ENCODE measurements around the gene ZCCHC2. TPM values are rescaled to one million over a fixed set of nuclear protein-coding genes. Genes with fewer than 3 reads are reported as not detected.

The ZCCHC2 gene
- total and polyA plus RNA-seq, 2 of the 13 experiments (the other 11 are each of a cell fraction or from before 2014, with no cell fraction given): 62.5 to 76.1 TPM

- TF ChIP-seq NKX3-1 (CRISPR knock-in tag; IDR thresholded peaks at IDR 0.05): no peak
- no peak for TF ChIP-seq ZFP90 (CRISPR knock-in tag; IDR thresholded peaks at IDR 0.05; ENCODE audit: borderline replicate concordance)
- TF ChIP-seq ZNF251 (CRISPR knock-in tag; IDR thresholded peaks at IDR 0.05): no peak
These were observed 9.8 kb upstream of the ZCCHC2 start (continued) for GRCh38 chr18:62512996-62513395.

GRCh38 chr18:62514570-62514969 is 8.3 kb upstream of the ZCCHC2 start:
- no peak for DNase-seq (ENCODE audit: low spot score)
- intact Hi-C loops (cut with micrococcal nuclease; ENCODE audit: unreplicated experiment) (no loop called here), in situ Hi-C loops (cut with HindIII; ENCODE audit: extremely low pct_ligation_motif_present, low pct_unique_long_range_greater_than_20kb) (no loop called here)
- CTCF ChIA-PET (ENCODE audit: low intra/inter-chr PET ratio, low total read pairs): no interaction called here
- BruUV-seq (replicated peaks): no TSS peak
- H3K27me3 ChIP-seq (ENCODE audit: control insufficient read depth in 1 of 2, insufficient read depth in 2 of 2, low read length in 2 of 2): no peaks in the 10 kb centered on the region
- no peak overlapping the region for H3K4me3 ChIP-seq (replicated peaks in 1 of 3; ENCODE audit: insufficient read depth in 1 of 3, low read depth in 2 of 3, low read length in 3 of 3)
- POLR2A ChIA-PET: no interaction called here
- no peaks in the 10 kb centered on the region for H4K20me1 ChIP-seq (ENCODE audit: insufficient read depth, low read length)
- no peak for FAIRE-seq
- H3K4me2 ChIP-seq (ENCODE audit: low read depth, low read length): no peak overlapping the region
- no peak overlapping the region for H3K27ac ChIP-seq (ENCODE audit: extremely low read length, insufficient read depth, low read length)
- no peak overlapping the region for H3K9ac ChIP-seq (ENCODE audit: insufficient read depth, low read depth, low read length)
- peaks cover 12% of the 10 kb centered on the region for H3K79me2 ChIP-seq (ENCODE audit: insufficient read depth, low read length)
- no peak for ATAC-seq
- H3K36me3 ChIP-seq (replicated peaks in 1 of 2; ENCODE audit: control insufficient read depth in 1 of 2, insufficient read depth in 2 of 2, low read length in 2 of 2): no peaks in the 10 kb centered on the region
- peaks cover 31% of the 10 kb centered on the region for H3K9me3 ChIP-seq (ENCODE audit: low read length)
- H2AFZ ChIP-seq (ENCODE audit: low read length): no peak overlapping the region
- H3K4me1 ChIP-seq (ENCODE audit: insufficient read depth, low read length): peaks cover 32% of the 10 kb centered on the region
- TF ChIP-seq EEA1 (CRISPR knock-in tag; IDR thresholded peaks at IDR 0.05; ENCODE audit: borderline replicate concordance) (no peak), HDAC1 (CRISPR knock-in tag; IDR thresholded peaks at IDR 0.05) (no peak), POGK (CRISPR knock-in tag; conservative IDR thresholded peaks at IDR 0.05) (no peak), MAFF (IDR thresholded peaks at IDR 0.05; ENCODE audit: low read depth, low read length) (no peak), ZNF564 (CRISPR knock-in tag; IDR thresholded peaks at IDR 0.05) (no peak), DDIT3 (CRISPR knock-in tag; IDR thresholded peaks at IDR 0.05) (no peak), TCF7L2 (IDR thresholded peaks at IDR 0.05; ENCODE audit: low read depth, low read length) (no peak), PATZ1 (CRISPR knock-in tag; IDR thresholded peaks at IDR 0.05) (no peak), MED8 (CRISPR knock-in tag; IDR thresholded peaks at IDR 0.05; ENCODE audit: insufficient replicate concordance) (no peak), ZNF713 (CRISPR knock-in tag; IDR thresholded peaks at IDR 0.05) (no peak), ZNF446 (CRISPR knock-in tag; IDR thresholded peaks at IDR 0.05) (no peak), NFE2L1 (CRISPR knock-in tag; IDR thresholded peaks at IDR 0.05; ENCODE audit: borderline replicate concordance) (no peak), MXD1 (CRISPR knock-in tag; IDR thresholded peaks at IDR 0.05) (no peak), ISL2 (CRISPR knock-in tag; IDR thresholded peaks at IDR 0.05) (no peak), KMT2B (CRISPR knock-in tag; IDR thresholded peaks at IDR 0.05) (no peak), SMAD3 (CRISPR knock-in tag; IDR thresholded peaks at IDR 0.05) (no peak), E2F5 (CRISPR knock-in tag; conservative IDR thresholded peaks at IDR 0.05) (no peak), ZNF138 (CRISPR knock-in tag; IDR thresholded peaks at IDR 0.05; ENCODE audit: low read depth) (no peak)
